H1 (cell line): Measurements from ENCODE around the gene TCEA3. TPM values are rescaled to one million over a fixed set of nuclear protein-coding genes. Genes with fewer than 3 reads are reported as not detected.

Experiments used
- CTCF ChIA-PET: fragments of 300-600 bp; sonication (Branson Sonifier 250); formaldehyde crosslinking; loops from one replicate; lab custom pipeline; 2021; ENCODE audit not compliant: partially characterized antibody; lab: Charles Lee
- POLR2A ChIA-PET: fragments of 300-600 bp; sonication (Branson Sonifier 250); formaldehyde crosslinking; loops from one replicate; lab custom pipeline; 2021; ENCODE audit warnings: inconsistent platforms; ENCODE audit not compliant: partially characterized antibody; lab: Charles Lee
- DNase-seq, 2 experiments: peaks; one replicate each; pipeline versions ENCODE4 v3.0.0 to v3.0.0-alpha.2; 2010 to 2022; ENCODE audit warnings: low spot score in 2 of 2, low read depth in 1 of 2, mixed read lengths in 1 of 2
- FAIRE-seq: peaks from 2 replicates; lab custom pipeline; 2011; peaks lifted over from hg19 to GRCh38; lab: Jason Lieb, UNC
- H2AFZ ChIP-seq: 2 replicates; pipeline ENCODE4 v1.8.1; 2012; ENCODE audit warnings: low read length, inconsistent platforms
- H2AK5ac ChIP-seq: 2 replicates; pipeline ENCODE4 v1.6.1; 2013; ENCODE audit warnings: low read depth, low read length
- H2BK120ac ChIP-seq: replicated peaks from 2 replicates; pipeline ENCODE3; 2013; ENCODE audit warnings: low read depth, low read length, inconsistent platforms
- H2BK12ac ChIP-seq: 2 replicates; pipeline ENCODE4 v1.6.1; 2013; ENCODE audit warnings: low read depth, low read length
- H2BK15ac ChIP-seq: 2 replicates; pipeline ENCODE4 v1.6.1; 2013; ENCODE audit warnings: low read length
- H2BK20ac ChIP-seq: 2 replicates; pipeline ENCODE4 v1.6.1; 2013; ENCODE audit warnings: low read length
- H2BK5ac ChIP-seq: 2 replicates; pipeline ENCODE4 v1.6.1; 2013; ENCODE audit warnings: low read depth, low read length
- H3K14ac ChIP-seq: 2 replicates; pipeline ENCODE4 v1.6.1; 2013; ENCODE audit warnings: inconsistent platforms; ENCODE audit not compliant: insufficient read length
- H3K18ac ChIP-seq: 2 replicates; pipeline ENCODE4 v1.6.1; 2013; ENCODE audit warnings: low read length; ENCODE audit errors: extremely low read depth
- H3K23ac ChIP-seq: 2 replicates; pipeline ENCODE4 v1.6.1; 2013; ENCODE audit warnings: inconsistent platforms; ENCODE audit not compliant: insufficient read length
- H3K23me2 ChIP-seq: 2 replicates; pipeline ENCODE4 v1.6.1; 2013; ENCODE audit warnings: low read depth, low read length
- H3K27ac ChIP-seq: 2 replicates; pipeline ENCODE4 v1.6.1; 2011; ENCODE audit warnings: low read depth, low read length, inconsistent platforms
- H3K27me3 ChIP-seq, 4 experiments: replicated peaks in 1 of 4; 1 replicate in 1 of 4; 2 replicates in 3 of 4; pipeline versions ENCODE4 v1.6.1 to v1.8.1; 2011 to 2013; ENCODE audit warnings: low read length in 3 of 4, mild to moderate bottlenecking in 3 of 4, inconsistent platforms in 2 of 4, mixed read lengths in 2 of 4, moderate library complexity in 1 of 4; ENCODE audit not compliant: control insufficient read depth in 3 of 4, insufficient read depth in 3 of 4; ENCODE audit errors: extremely low read depth in 1 of 4
- H3K36me3 ChIP-seq, 4 experiments: 2 replicates each; pipeline versions ENCODE4 v1.6.1 to v1.8.1; 2011 to 2013; ENCODE audit warnings: mild to moderate bottlenecking in 4 of 4, low read length in 3 of 4, moderate library complexity in 2 of 4, control low read depth in 1 of 4, inconsistent platforms in 1 of 4; ENCODE audit not compliant: insufficient read depth in 4 of 4, control insufficient read depth in 2 of 4
- H3K4ac ChIP-seq: replicated peaks from 2 replicates; pipeline ENCODE3; 2013; ENCODE audit warnings: low read length, low read depth, mixed read lengths, inconsistent platforms; ENCODE audit not compliant: insufficient read length
- H3K4me1 ChIP-seq, 4 experiments: replicated peaks in 1 of 4; 1 replicate in 1 of 4; 2 replicates in 3 of 4; pipeline versions ENCODE4 v1.6.1 to v1.8.1; 2011 to 2013; ENCODE audit warnings: low read length in 3 of 4, inconsistent platforms in 2 of 4, mixed read lengths in 1 of 4; ENCODE audit not compliant: insufficient read depth in 4 of 4, control insufficient read depth in 3 of 4
- H3K4me2 ChIP-seq, 2 experiments: 2 replicates each; pipeline versions ENCODE4 v1.6.1 to v1.8.1; 2011 to 2013; ENCODE audit warnings: low read depth in 2 of 2, low read length in 2 of 2, control low read depth in 1 of 2, inconsistent platforms in 1 of 2, mild to moderate bottlenecking in 1 of 2; ENCODE audit not compliant: insufficient read depth in 1 of 2
- H3K4me3 ChIP-seq, 4 experiments: fragments of 200-600, 300-600 bp in 1 of 4; sonication (generic), shearing (Covaris generic), sonication (Bioruptor Twin) in 1 of 4; 2 replicates each; pipeline versions ENCODE4 v1.5.1 to v1.8.1; 2011 to 2016; ENCODE audit warnings: low read length in 4 of 4, low read depth in 3 of 4, control low read depth in 2 of 4, inconsistent platforms in 2 of 4, mild to moderate bottlenecking in 2 of 4, mixed read lengths in 1 of 4, moderate library complexity in 1 of 4; ENCODE audit not compliant: insufficient read depth in 2 of 4; ENCODE audit errors: extremely low read depth in 1 of 4
- H3K56ac ChIP-seq: replicated peaks from 2 replicates; pipeline ENCODE3; 2013; ENCODE audit warnings: low read depth, mild to moderate bottlenecking, mixed read lengths, low read length, inconsistent platforms; ENCODE audit not compliant: insufficient read length
- H3K79me1 ChIP-seq: 2 replicates; pipeline ENCODE4 v1.6.1; 2013; ENCODE audit warnings: low read depth, low read length, control low read depth
- H3K79me2 ChIP-seq, 2 experiments: 2 replicates each; pipeline versions ENCODE4 v1.6.1 to v1.8.1; 2012 to 2013; ENCODE audit warnings: low read length in 2 of 2, mild to moderate bottlenecking in 2 of 2, inconsistent platforms in 1 of 2; ENCODE audit not compliant: insufficient read depth in 2 of 2, control insufficient read depth in 1 of 2
- H3K9ac ChIP-seq, 4 experiments: replicated peaks in 1 of 4; 1 replicate in 1 of 4; 2 replicates in 3 of 4; pipeline versions ENCODE4 v1.6.1 to v1.8.1; 2011 to 2013; ENCODE audit warnings: low read depth in 3 of 4, low read length in 3 of 4, control low read depth in 2 of 4, mild to moderate bottlenecking in 2 of 4, moderate library complexity in 2 of 4, inconsistent platforms in 1 of 4; ENCODE audit errors: extremely low read depth in 1 of 4
- H3K9me3 ChIP-seq, 2 experiments: 2 replicates each; pipeline versions ENCODE4 v1.6.1 to v1.8.1; 2012 to 2013; ENCODE audit warnings: mild to moderate bottlenecking in 2 of 2, moderate library complexity in 2 of 2, control low read depth in 1 of 2, inconsistent platforms in 1 of 2, low read depth in 1 of 2, low read length in 1 of 2, mixed read lengths in 1 of 2; ENCODE audit not compliant: insufficient read depth in 2 of 2
- H4K20me1 ChIP-seq, 2 experiments: replicated peaks in 1 of 2; 2 replicates each; pipeline versions ENCODE3 to v1.8.1; 2011 to 2013; ENCODE audit warnings: inconsistent platforms in 2 of 2, low read length in 2 of 2, mild to moderate bottlenecking in 1 of 2; ENCODE audit not compliant: insufficient read depth in 2 of 2, control insufficient read depth in 1 of 2
- H4K5ac ChIP-seq: 2 replicates; pipeline ENCODE4 v1.6.1; 2013; ENCODE audit warnings: low read length, low read depth, mixed read lengths, inconsistent platforms; ENCODE audit not compliant: insufficient read length
- H4K8ac ChIP-seq: 2 replicates; pipeline ENCODE4 v1.8.0; 2013; ENCODE audit warnings: mild to moderate bottlenecking, moderate library complexity, low read length, inconsistent platforms; ENCODE audit not compliant: insufficient read depth; ENCODE audit errors: extremely low read depth
- H4K91ac ChIP-seq: replicated peaks from 2 replicates; pipeline ENCODE3; 2013; ENCODE audit warnings: low read length, mixed read lengths, inconsistent platforms; ENCODE audit not compliant: insufficient read length
- CHD1 ChIP-seq: IDR thresholded peaks from 2 replicates; pipeline ENCODE4 v1.6.1; 2012; ENCODE audit warnings: low read depth, low read length, improper control_type of control experiment
- EP300 ChIP-seq, 2 experiments: IDR thresholded peaks; 1 replicate in 1 of 2; 2 replicates in 1 of 2; pipeline ENCODE4 v1.6.1; 2011 to 2012; ENCODE audit warnings: low read depth in 2 of 2, low read length in 2 of 2, mild to moderate bottlenecking in 2 of 2, borderline replicate concordance in 1 of 2, inconsistent platforms in 1 of 2, moderate library complexity in 1 of 2
- NRF1 ChIP-seq: IDR thresholded peaks from 2 replicates; pipeline ENCODE4 v1.6.1; 2011; ENCODE audit warnings: mild to moderate bottlenecking, low read depth, low read length, improper control_type of control experiment
- POLR2A ChIP-seq, 2 experiments: IDR thresholded peaks; 1 replicate in 1 of 2; 2 replicates in 1 of 2; pipeline ENCODE4 v1.6.1; 2011; ENCODE audit warnings: low read depth in 2 of 2, low read length in 2 of 2, mild to moderate bottlenecking in 2 of 2; ENCODE audit errors: control extremely low read depth in 1 of 2
- POU5F1 ChIP-seq: IDR thresholded peaks from 2 replicates; pipeline ENCODE4 v1.6.1; 2011; ENCODE audit warnings: low read depth, mild to moderate bottlenecking, low read length, moderate library complexity
- RFX5 ChIP-seq: IDR thresholded peaks from 2 replicates; pipeline ENCODE4 v1.6.1; 2011; ENCODE audit warnings: low read depth, low read length, improper control_type of control experiment, borderline replicate concordance
- RNF2 ChIP-seq: fragments of 200-900, 300-1000 bp; sonication (generic); IDR thresholded peaks from 2 replicates; pipeline ENCODE4 v1.7.1; 2016; ENCODE audit warnings: borderline replicate concordance, low read depth, mild to moderate bottlenecking, antibody characterized with exemption, low read length; ENCODE audit not compliant: poor library complexity, severe bottlenecking; ENCODE audit errors: missing control alignments
- RXRA ChIP-seq: IDR thresholded peaks from 2 replicates; pipeline ENCODE4 v1.6.1; 2011; ENCODE audit warnings: low read depth, mild to moderate bottlenecking, low read length, moderate library complexity; ENCODE audit not compliant: insufficient read depth
- SIRT6 ChIP-seq: IDR thresholded peaks from one replicate; pipeline ENCODE4 v1.7.1; 2012; ENCODE audit warnings: low read length, inconsistent platforms
- SP1 ChIP-seq: IDR thresholded peaks from 2 replicates; pipeline ENCODE4 v1.6.1; 2011; ENCODE audit warnings: low read depth, low read length
- TAF1 ChIP-seq: IDR thresholded peaks from 2 replicates; pipeline ENCODE4 v1.6.1; 2011; ENCODE audit warnings: mild to moderate bottlenecking, low read depth, low read length
- TCF12 ChIP-seq: IDR thresholded peaks from 2 replicates; pipeline ENCODE4 v1.6.1; 2011; ENCODE audit warnings: low read depth, mild to moderate bottlenecking, low read length
- WGBS, 2 experiments: shearing (Covaris generic) in 1 of 2; methylation state at CpG; one replicate each; pipeline versions ENCODE4 v1.1.6 to v1.1.7; 2013 to 2015; ENCODE audit warnings: low lambda C conversion rate in 2 of 2, mixed read lengths in 2 of 2, inconsistent platforms in 1 of 2, low coverage in 1 of 2, missing lambda C conversion rate in 1 of 2; ENCODE audit not compliant: insufficient replicate concordance in 2 of 2, insufficient coverage in 1 of 2, insufficient read length in 1 of 2; ENCODE audit errors: extremely low coverage in 1 of 2, missing lambda C conversion rate in 1 of 2; 5-methylcytosine and 5-hydroxymethylcytosine counted together
- polyA plus RNA-seq, 7 experiments: library from polyadenylated mRNA; depleted of rRNA in 3 of 7; stranded (reverse) in 5 of 7; unstranded in 2 of 7; fragments of >200 nt in 5 of 7; fragments of 200-250 nt in 2 of 7; gene quantifications; 1 replicate in 5 of 7; 2 replicates in 1 of 7; 4 replicates in 1 of 7; pipeline versions ENCODE4 v1.2.1 to v1.2.3, GENCODE V29; 2011 to 2013; ENCODE audit warnings: missing spikeins in 2 of 7, mixed read lengths in 2 of 7
- total RNA-seq: library from RNA; stranded (reverse); fragmentation: NEBNext Ultra II Directional; extraction: Animal tissue kit (Norgen Biotek cat#: 25700); gene quantifications from 2 replicates; pipeline ENCODE4 v1.2.1, GENCODE V29; 2021

Gene TCEA3
- total and polyA plus RNA-seq, 2 of the 8 experiments (the other 6 are each of a cell fraction or from before 2014, with no cell fraction given) = 0.08 TPM; not detected in 1

DNA sequence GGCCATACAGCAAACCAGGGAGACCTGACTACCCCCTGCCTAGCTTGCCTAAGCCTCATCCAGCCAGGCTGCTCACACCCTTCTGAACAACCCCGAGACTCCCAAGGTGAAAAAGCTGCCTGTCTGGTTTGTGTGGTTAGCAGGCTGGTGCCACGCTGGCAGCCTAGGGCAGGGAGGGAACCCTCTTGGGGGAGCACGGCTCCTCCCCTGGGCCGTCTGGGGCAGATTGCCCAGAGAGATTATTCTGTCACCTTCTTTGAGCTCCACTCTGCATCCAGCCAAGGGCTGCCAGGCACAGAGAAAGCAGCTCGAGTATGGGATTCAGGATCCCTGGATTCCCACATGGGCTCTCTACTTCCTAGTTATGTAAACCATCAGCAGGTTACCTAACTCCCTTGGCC is 27.5 kb upstream of the TCEA3 start:
- Histone ChIP-seq H3K27me3 (no peaks in the 10 kb centered on the region), H4K8ac (no peak overlapping the region), H3K4ac (no peak overlapping the region), H3K23me2 (no peaks in the 10 kb centered on the region), H3K23ac (no peak overlapping the region), H3K4me2 (no peak overlapping the region), H3K79me1 (peaks cover 3% of the 10 kb centered on the region), H3K56ac (no peak overlapping the region), H3K4me1 (no peaks in the 10 kb centered on the region), H2AFZ (no peak overlapping the region), H3K9me3 (no peaks in the 10 kb centered on the region), H3K18ac (no peak overlapping the region), H3K9ac (no peak overlapping the region), H2BK5ac (no peak overlapping the region), H3K4me3 (no peak overlapping the region), H2AK5ac (no peak overlapping the region), H2BK120ac (no peak overlapping the region), H4K20me1 (peaks cover 2 to 5% of the 10 kb centered on the region in 2 experiments), H3K36me3 (peaks cover 0 to 18% (median 3%) of the 10 kb centered on the region in 4 experiments; a peak in 5 of 8 replicates), H3K79me2 (no peaks in the 10 kb centered on the region), H3K27ac (no peak overlapping the region), H4K5ac (no peak overlapping the region), H2BK20ac (no peak overlapping the region), H3K14ac (no peak overlapping the region), H4K91ac (no peak overlapping the region), H2BK15ac (no peak overlapping the region), H2BK12ac (no peak overlapping the region)
- 95% methylated on average over 5 of the region's 5 CpGs; no CpG with 5 or more reads in 1 of the 2 experiments for WGBS, 2 experiments
- ChIA-PET CTCF (interaction anchor here (1.3 to 1.5 kb wide), 3 partner anchors 8 to 45 kb away, joined by 3 to 4 read pairs (median 3); no protein-coding TSS in a partner anchor), POLR2A (interaction anchor here (0.7 kb wide), 1 partner anchor 9 kb away, joined by 3 read pairs; no protein-coding TSS in a partner anchor)
- DNase-seq = no peak
- FAIRE-seq = no peak
- TF ChIP-seq SP1 (no peak), POU5F1 (no peak), CHD1 (no peak), RXRA (no peak), TCF12 (no peak), RFX5 (no peak), POLR2A (IDR thresholded peaks at IDR 0.05; ENCODE audit: control extremely low read depth in 1 of 2, low read depth in 2 of 2, low read length in 2 of 2) (no peak), SIRT6 (no peak), NRF1 (no peak), RNF2 (no peak), TAF1 (no peak), EP300 (IDR thresholded peaks at IDR 0.05; ENCODE audit: borderline replicate concordance in 1 of 2, low read depth in 2 of 2, low read length in 2 of 2) (no peak)
